AG10803 (cell line): ENCODE measurements around the gene CLK3.
"Not testable (repeated sequence)": the region's sequence is repeated elsewhere in the genome, so short reads cannot be mapped to it uniquely, and the experiment has no call there.

Source experiments
- DNase-seq: peaks from one replicate; pipeline ENCODE4 v3.0.0; 2010; ENCODE audit warnings: low read depth
- H3K4me3 ChIP-seq: 2 replicates; pipeline ENCODE4 v1.5.1; 2011; ENCODE audit warnings: mild to moderate bottlenecking, low read length, control low read depth
- CTCF ChIP-seq: conservative IDR thresholded peaks from 2 replicates; pipeline ENCODE4 v1.5.1; 2011; ENCODE audit warnings: mild to moderate bottlenecking, low read length, control low read depth, inconsistent platforms

CLK3 gene

DNA sequence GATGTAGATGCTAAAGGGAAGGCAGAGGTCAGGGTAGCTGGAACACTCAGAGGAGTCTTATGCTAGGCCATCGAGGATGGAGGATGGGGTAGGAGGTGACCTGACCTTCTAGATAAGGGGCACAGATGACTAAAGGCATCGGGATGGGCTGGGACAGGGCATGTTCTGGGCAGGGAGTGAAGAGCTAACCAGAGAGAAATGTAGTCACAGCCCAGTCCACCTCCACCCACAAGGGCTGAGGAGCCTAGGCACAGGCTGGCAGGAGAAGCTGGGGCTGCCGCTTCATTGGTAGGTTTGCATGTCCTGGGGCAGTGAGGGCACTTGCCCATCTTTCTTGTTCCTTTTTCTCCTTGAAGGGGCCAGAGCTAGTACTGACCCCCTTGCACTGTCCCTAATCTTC lies 12.6 kb downstream of the CLK3 start:
- no peak overlapping the region for H3K4me3 ChIP-seq
- no peak for TF ChIP-seq CTCF

DNA sequence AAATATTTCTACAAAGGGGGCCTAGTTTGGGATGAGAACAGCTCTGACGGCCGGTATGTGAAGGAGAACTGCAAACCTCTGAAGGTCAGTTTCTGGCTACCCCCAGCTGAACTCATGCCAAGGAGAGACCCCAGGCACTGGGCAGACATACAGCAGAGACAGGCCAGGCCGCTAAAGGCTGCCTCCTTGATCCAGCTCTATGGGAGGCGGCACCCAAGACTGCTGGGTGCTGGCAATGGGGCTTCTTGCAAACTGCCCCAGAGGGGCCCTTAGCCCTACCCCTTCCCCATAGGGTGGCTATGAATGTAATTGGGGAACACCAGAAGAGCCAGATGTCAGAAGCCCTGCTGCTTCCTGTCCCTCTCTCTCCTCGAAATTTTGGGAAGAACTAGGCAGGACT lies 13.3 kb downstream of the CLK3 start:
- no peak for DNase-seq
- TF ChIP-seq CTCF = no peak
- no peak overlapping the region for H3K4me3 ChIP-seq

More for the DNA sequence above, 12.6 kb downstream of the CLK3 start:
- DNase-seq = no peak

DNA sequence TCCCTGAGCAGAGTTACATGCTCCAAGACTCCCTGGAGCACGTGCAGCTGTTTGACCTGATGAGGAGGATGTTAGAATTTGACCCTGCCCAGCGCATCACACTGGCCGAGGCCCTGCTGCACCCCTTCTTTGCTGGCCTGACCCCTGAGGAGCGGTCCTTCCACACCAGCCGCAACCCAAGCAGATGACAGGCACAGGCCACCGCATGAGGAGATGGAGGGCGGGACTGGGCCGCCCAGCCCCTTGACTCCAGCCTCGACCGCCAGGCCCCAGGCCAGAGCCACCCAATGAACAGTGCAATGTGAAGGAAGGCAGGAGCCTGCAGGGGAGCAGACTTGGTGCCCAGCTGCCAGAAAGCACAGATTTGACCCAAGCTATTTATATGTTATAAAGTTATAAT lies 14.1 kb downstream of the CLK3 start:
- not testable (repeated sequence) for H3K4me3 ChIP-seq, DNase-seq

- peak; percentile 17; the same call in 1 of the 2 replicates for TF ChIP-seq CTCF
- no peak overlapping the region for H3K4me3 ChIP-seq
- no peak for DNase-seq
Observed at GRCh38 chr15:74630284-74631086, 14.8 kb downstream of the CLK3 start.

GRCh38 chr15:74631087-74631385 lies 15.4 kb downstream of the CLK3 start:
- no peak overlapping the region for H3K4me3 ChIP-seq
- DNase-seq = no peak
- no peak for TF ChIP-seq CTCF

DNA sequence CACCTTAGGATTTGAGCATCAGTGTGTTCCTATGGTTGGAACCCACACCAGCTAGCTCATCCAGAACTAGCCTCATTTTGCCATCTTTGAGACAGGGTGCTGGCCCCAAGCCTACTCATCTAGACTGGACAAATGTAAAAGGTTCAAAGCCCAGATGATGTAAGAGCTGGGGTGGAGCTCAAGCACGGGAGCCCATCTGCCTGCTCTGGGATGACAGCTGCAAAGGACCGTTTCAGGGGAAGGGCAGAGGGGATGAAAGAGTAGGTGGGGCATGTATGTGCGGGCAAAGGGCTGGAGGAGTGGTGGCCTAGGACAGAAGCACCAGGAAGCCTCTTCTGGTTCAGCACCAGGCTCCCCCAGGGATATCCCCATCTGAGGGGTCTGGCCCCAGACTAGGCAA lies 15.8 kb downstream of the CLK3 start:
- no peak overlapping the region for H3K4me3 ChIP-seq
- no peak for DNase-seq
- no peak for TF ChIP-seq CTCF

DNA sequence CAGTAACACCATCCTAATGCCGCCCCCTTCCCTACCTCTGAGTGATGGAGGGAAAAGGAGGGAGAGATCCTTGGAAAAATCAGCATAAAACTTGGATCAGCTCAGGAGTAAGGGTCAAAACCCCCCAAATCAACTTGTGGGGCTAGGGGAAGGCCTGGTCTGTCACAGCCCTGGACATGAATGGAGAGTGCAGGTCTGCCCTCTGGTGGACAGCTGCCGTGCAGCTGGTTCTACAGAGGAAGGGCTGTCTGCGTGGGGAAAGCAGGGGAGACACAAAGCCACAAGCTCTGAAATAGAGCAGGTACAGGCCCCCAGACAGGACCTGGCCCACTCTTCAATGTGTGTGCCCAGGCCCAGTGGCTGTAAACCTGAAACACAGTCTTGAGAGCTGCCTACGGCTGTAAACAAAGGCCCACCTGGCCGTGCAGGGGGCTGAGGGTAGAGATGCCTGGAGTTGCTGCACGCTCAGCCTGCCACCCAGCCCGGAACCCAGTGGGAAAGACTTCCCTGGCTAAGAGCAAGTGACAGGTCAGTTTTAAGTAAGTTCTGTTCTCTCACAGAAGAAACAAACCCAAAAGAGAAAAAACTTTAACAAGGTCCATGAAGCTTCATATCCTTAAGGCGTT lies 16.4 kb downstream of the CLK3 start:
- peak; percentile 39 for DNase-seq
- no peak overlapping the region for H3K4me3 ChIP-seq
- TF ChIP-seq CTCF = peak; percentile 82
